ENCODE results near the gene POU6F1.

The POU6F1 gene

GRCh38 chr12:51246254-51246853 lies 28.5 kb upstream of the POU6F1 start:
- Histone ChIP-seq H3K9ac (ENCODE audit: low read depth in 1 of 2, low read length in 2 of 2) (no peak overlapping the region), H3K27ac (ENCODE audit: low read depth in 2 of 2, low read length in 2 of 2) (peak overlapping the region; percentile 24 to 57), H3K9me3 (ENCODE audit: control insufficient read depth in 2 of 2, low read length in 2 of 2) (no peaks in the 10 kb centered on the region), H3K27me3 (ENCODE audit: control insufficient read depth in 2 of 2, insufficient read depth in 2 of 2, low read length in 2 of 2) (no peaks in the 10 kb centered on the region), H3K36me3 (ENCODE audit: control insufficient read depth in 2 of 2, insufficient read depth in 2 of 2, low read length in 2 of 2) (peaks cover 40 to 41% of the 10 kb centered on the region in 2 donors), H3K4me3 (ENCODE audit: low read length in 2 of 2) (no peak overlapping the region), H3K4me1 (ENCODE audit: control insufficient read depth in 2 of 2, insufficient read depth in 2 of 2, low read length in 2 of 2) (peaks cover 7% of the 10 kb centered on the region in 2 donors)

GRCh38 chr12:51245476-51246253 lies 27.8 kb upstream of the POU6F1 start:
- H3K27me3 ChIP-seq (ENCODE audit: control insufficient read depth in 2 of 2, insufficient read depth in 2 of 2, low read length in 2 of 2) = no peaks in the 10 kb centered on the region
- H3K27ac ChIP-seq (ENCODE audit: low read depth in 2 of 2, low read length in 2 of 2) = peak overlapping the region in 1 of 2 donors; percentile 24
- no peak overlapping the region for H3K9ac ChIP-seq (ENCODE audit: low read depth in 1 of 2, low read length in 2 of 2)
- H3K36me3 ChIP-seq (ENCODE audit: control insufficient read depth in 2 of 2, insufficient read depth in 2 of 2, low read length in 2 of 2) = peaks cover 46% of the 10 kb centered on the region in 2 donors
- peaks cover 7 to 13% of the 10 kb centered on the region in 2 donors for H3K4me1 ChIP-seq (ENCODE audit: control insufficient read depth in 2 of 2, insufficient read depth in 2 of 2, low read length in 2 of 2)
- H3K4me3 ChIP-seq (ENCODE audit: low read length in 2 of 2) = no peak overlapping the region
- no peaks in the 10 kb centered on the region for H3K9me3 ChIP-seq (ENCODE audit: control insufficient read depth in 2 of 2, low read length in 2 of 2)

- Histone ChIP-seq H3K27ac (ENCODE audit: low read depth in 2 of 2, low read length in 2 of 2) (no peak overlapping the region), H3K36me3 (ENCODE audit: control insufficient read depth in 2 of 2, insufficient read depth in 2 of 2, low read length in 2 of 2) (peaks cover 51 to 53% of the 10 kb centered on the region in 2 donors), H3K4me1 (ENCODE audit: control insufficient read depth in 2 of 2, insufficient read depth in 2 of 2, low read length in 2 of 2) (peaks cover 15 to 23% of the 10 kb centered on the region in 2 donors), H3K9ac (ENCODE audit: low read depth in 1 of 2, low read length in 2 of 2) (no peak overlapping the region), H3K4me3 (ENCODE audit: low read length in 2 of 2) (no peak overlapping the region), H3K9me3 (ENCODE audit: control insufficient read depth in 2 of 2, low read length in 2 of 2) (no peaks in the 10 kb centered on the region), H3K27me3 (ENCODE audit: control insufficient read depth in 2 of 2, insufficient read depth in 2 of 2, low read length in 2 of 2) (no peaks in the 10 kb centered on the region)
These were observed 26.4 kb upstream of the POU6F1 start for GRCh38 chr12:51244269-51244668.

DNA sequence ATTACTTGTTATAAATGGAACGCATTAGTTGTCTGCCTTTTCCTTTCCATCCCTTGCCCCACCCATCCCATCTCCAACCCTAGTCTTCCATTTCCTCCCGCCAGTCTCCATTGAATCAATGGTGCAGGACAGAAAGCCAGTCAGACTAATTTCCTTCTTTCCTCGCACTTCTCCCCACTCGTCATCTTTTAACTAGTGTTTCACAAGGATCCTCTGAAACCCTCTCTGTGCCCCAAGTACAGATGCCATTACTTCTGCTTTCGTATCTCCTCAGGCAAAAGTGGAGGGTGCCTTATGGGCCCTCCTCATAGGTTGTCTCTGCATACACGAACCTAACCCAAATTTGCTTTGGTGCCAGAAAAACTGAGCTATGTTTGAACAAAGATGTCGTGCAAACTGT lies 25.0 kb upstream of the POU6F1 start:
- no peak overlapping the region for H3K9ac ChIP-seq (ENCODE audit: low read depth in 1 of 2, low read length in 2 of 2)
- no peaks in the 10 kb centered on the region for H3K9me3 ChIP-seq (ENCODE audit: control insufficient read depth in 2 of 2, low read length in 2 of 2)
- peaks cover 45 to 48% of the 10 kb centered on the region in 2 donors for H3K36me3 ChIP-seq (ENCODE audit: control insufficient read depth in 2 of 2, insufficient read depth in 2 of 2, low read length in 2 of 2)
- H3K4me1 ChIP-seq (ENCODE audit: control insufficient read depth in 2 of 2, insufficient read depth in 2 of 2, low read length in 2 of 2) = peaks cover 18 to 23% of the 10 kb centered on the region in 2 donors
- H3K4me3 ChIP-seq (ENCODE audit: low read length in 2 of 2) = no peak overlapping the region
- no peak overlapping the region for H3K27ac ChIP-seq (ENCODE audit: low read depth in 2 of 2, low read length in 2 of 2)
- no peaks in the 10 kb centered on the region for H3K27me3 ChIP-seq (ENCODE audit: control insufficient read depth in 2 of 2, insufficient read depth in 2 of 2, low read length in 2 of 2)

DNA sequence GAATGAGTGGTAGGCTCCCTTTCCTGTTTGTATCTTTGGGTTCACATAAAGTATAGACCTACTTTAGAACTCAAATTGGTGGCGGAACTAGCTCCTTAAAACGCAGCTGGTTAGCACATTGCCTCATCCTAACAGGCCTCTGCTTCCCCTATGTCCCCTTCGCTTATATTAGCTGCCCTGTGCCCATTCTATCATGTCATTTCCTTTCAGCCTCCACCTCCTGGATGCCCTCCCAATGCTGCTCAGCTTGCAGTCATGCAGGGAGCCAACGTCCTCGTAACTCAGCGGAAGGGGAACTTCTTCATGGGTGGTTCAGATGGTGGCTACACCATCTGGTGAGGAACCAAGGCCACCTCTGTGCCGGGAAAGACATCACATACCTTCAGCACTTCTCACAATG lies 24.3 kb upstream of the POU6F1 start:
- peaks cover 13 to 18% of the 10 kb centered on the region in 2 donors for H3K4me1 ChIP-seq (ENCODE audit: control insufficient read depth in 2 of 2, insufficient read depth in 2 of 2, low read length in 2 of 2)
- H3K36me3 ChIP-seq (ENCODE audit: control insufficient read depth in 2 of 2, insufficient read depth in 2 of 2, low read length in 2 of 2) = peaks cover 42 to 48% of the 10 kb centered on the region in 2 donors
- no peak overlapping the region for H3K9ac ChIP-seq (ENCODE audit: low read depth in 1 of 2, low read length in 2 of 2)
- no peak overlapping the region for H3K4me3 ChIP-seq (ENCODE audit: low read length in 2 of 2)
- H3K27me3 ChIP-seq (ENCODE audit: control insufficient read depth in 2 of 2, insufficient read depth in 2 of 2, low read length in 2 of 2) = no peaks in the 10 kb centered on the region
- H3K27ac ChIP-seq (ENCODE audit: low read depth in 2 of 2, low read length in 2 of 2) = no peak overlapping the region
- no peaks in the 10 kb centered on the region for H3K9me3 ChIP-seq (ENCODE audit: control insufficient read depth in 2 of 2, low read length in 2 of 2)

DNA sequence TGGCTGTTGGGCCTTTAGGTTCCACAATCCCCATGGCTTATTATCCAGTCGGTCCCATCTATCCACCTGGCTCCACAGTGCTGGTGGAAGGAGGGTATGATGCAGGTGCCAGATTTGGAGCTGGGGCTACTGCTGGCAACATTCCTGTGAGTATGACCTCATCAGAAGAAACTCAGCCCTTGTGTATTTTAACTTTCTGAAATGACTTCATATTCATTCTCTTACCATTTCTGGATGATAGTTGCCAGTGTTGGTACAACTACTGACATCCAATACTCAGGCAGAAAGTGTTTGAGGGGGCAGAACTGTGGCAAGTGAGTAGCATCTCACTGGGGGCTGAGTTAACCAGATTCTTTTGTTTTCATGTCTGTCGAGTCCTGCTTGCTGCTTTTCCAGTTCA lies 23.1 kb upstream of the POU6F1 start:
- no peak overlapping the region for H3K27ac ChIP-seq (ENCODE audit: low read depth in 2 of 2, low read length in 2 of 2)
- H3K4me1 ChIP-seq (ENCODE audit: control insufficient read depth in 2 of 2, insufficient read depth in 2 of 2, low read length in 2 of 2) = peaks cover 13 to 15% of the 10 kb centered on the region in 2 donors
- no peaks in the 10 kb centered on the region for H3K27me3 ChIP-seq (ENCODE audit: control insufficient read depth in 2 of 2, insufficient read depth in 2 of 2, low read length in 2 of 2)
- H3K36me3 ChIP-seq (ENCODE audit: control insufficient read depth in 2 of 2, insufficient read depth in 2 of 2, low read length in 2 of 2) = peaks cover 40 to 42% of the 10 kb centered on the region in 2 donors
- H3K9ac ChIP-seq (ENCODE audit: low read depth in 1 of 2, low read length in 2 of 2) = no peak overlapping the region
- H3K9me3 ChIP-seq (ENCODE audit: control insufficient read depth in 2 of 2, low read length in 2 of 2) = no peaks in the 10 kb centered on the region
- H3K4me3 ChIP-seq (ENCODE audit: low read length in 2 of 2) = no peak overlapping the region

GRCh38 chr12:51238510-51239334 lies 20.9 kb upstream of the POU6F1 start, which contains the start of gene DAZAP2:
Gene DAZAP2, plus strand, starts transcription at chr12:51238826. Its CDS starts 82 bp downstream, at chr12:51238908.
- H3K9ac ChIP-seq (ENCODE audit: low read depth in 1 of 2, low read length in 2 of 2) = peak within 1 kb of the TSS; percentile 100
- H3K27ac ChIP-seq (ENCODE audit: low read depth in 2 of 2, low read length in 2 of 2) = peak within 1 kb of the TSS; percentile 100
- peak within 1 kb of the TSS; percentile 98 to 99 for H3K4me3 ChIP-seq (ENCODE audit: low read length in 2 of 2)
- H3K36me3 ChIP-seq (ENCODE audit: control insufficient read depth in 2 of 2, insufficient read depth in 2 of 2, low read length in 2 of 2) = peaks cover 27 to 34% of the 10 kb centered on the region in 2 donors
- no peaks in the 10 kb centered on the region for H3K27me3 ChIP-seq (ENCODE audit: control insufficient read depth in 2 of 2, insufficient read depth in 2 of 2, low read length in 2 of 2)
- peaks cover 13 to 15% of the 10 kb centered on the region in 2 donors for H3K4me1 ChIP-seq (ENCODE audit: control insufficient read depth in 2 of 2, insufficient read depth in 2 of 2, low read length in 2 of 2)
- no peaks in the 10 kb centered on the region for H3K9me3 ChIP-seq (ENCODE audit: control insufficient read depth in 2 of 2, low read length in 2 of 2)

DNA sequence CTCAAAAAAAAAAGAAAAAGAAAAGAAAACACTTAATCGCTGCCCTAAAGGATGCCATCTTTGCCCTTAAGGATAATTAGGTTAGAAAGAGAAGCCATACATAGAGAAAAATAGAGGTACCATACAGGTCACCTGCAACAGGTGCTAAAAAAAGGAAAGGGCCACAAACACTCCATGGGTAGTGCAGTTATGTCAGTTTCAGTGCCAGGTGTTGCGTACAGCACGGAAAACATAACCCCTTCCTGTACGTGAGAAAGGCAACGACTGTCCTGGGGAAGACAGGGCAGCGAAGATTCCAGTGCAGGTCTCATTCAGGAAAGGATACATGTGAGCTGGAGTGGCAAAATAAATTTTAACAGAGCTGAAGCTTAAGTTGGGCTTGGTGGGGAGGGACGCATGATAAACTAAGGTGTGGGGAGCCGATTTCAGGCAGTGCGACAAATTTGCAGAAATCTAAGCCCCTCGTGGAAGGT lies 20.2 kb upstream of the POU6F1 start:
- Histone ChIP-seq H3K27me3 (ENCODE audit: control insufficient read depth in 2 of 2, insufficient read depth in 2 of 2, low read length in 2 of 2) (no peaks in the 10 kb centered on the region), H3K9ac (ENCODE audit: low read depth in 1 of 2, low read length in 2 of 2) (peak overlapping the region; percentile 65), H3K4me3 (ENCODE audit: low read length in 2 of 2) (peak overlapping the region; percentile 73 to 99), H3K9me3 (ENCODE audit: control insufficient read depth in 2 of 2, low read length in 2 of 2) (no peaks in the 10 kb centered on the region), H3K27ac (ENCODE audit: low read depth in 2 of 2, low read length in 2 of 2) (peak overlapping the region; percentile 100), H3K36me3 (ENCODE audit: control insufficient read depth in 2 of 2, insufficient read depth in 2 of 2, low read length in 2 of 2) (peaks cover 26 to 34% of the 10 kb centered on the region in 2 donors), H3K4me1 (ENCODE audit: control insufficient read depth in 2 of 2, insufficient read depth in 2 of 2, low read length in 2 of 2) (peaks cover 13 to 15% of the 10 kb centered on the region in 2 donors)

- Histone ChIP-seq H3K27ac (ENCODE audit: low read depth in 2 of 2, low read length in 2 of 2) (no peak overlapping the region), H3K36me3 (ENCODE audit: control insufficient read depth in 2 of 2, insufficient read depth in 2 of 2, low read length in 2 of 2) (peaks cover 0 to 2% of the 10 kb centered on the region in 2 donors), H3K4me3 (ENCODE audit: low read length in 2 of 2) (no peak overlapping the region), H3K4me1 (ENCODE audit: control insufficient read depth in 2 of 2, insufficient read depth in 2 of 2, low read length in 2 of 2) (peaks cover 0 to 6% of the 10 kb centered on the region in 2 donors), H3K9me3 (ENCODE audit: control insufficient read depth in 2 of 2, low read length in 2 of 2) (no peaks in the 10 kb centered on the region), H3K27me3 (ENCODE audit: control insufficient read depth in 2 of 2, insufficient read depth in 2 of 2, low read length in 2 of 2) (no peaks in the 10 kb centered on the region), H3K9ac (ENCODE audit: low read depth in 1 of 2, low read length in 2 of 2) (no peak overlapping the region)
These were observed 16.7 kb upstream of the POU6F1 start for GRCh38 chr12:51234530-51234929.

Measured in mucosa of rectum (tissue), 2 donors.